ENCODE results near the gene MAU2. TPM values are rescaled to one million over a fixed set of nuclear protein-coding genes. Genes with fewer than 3 reads are reported as not detected.

MAU2 gene
- total RNA-seq, 4 donors from 2014 or later = 20.9 to 78.2 (median 43.9) TPM

DNA sequence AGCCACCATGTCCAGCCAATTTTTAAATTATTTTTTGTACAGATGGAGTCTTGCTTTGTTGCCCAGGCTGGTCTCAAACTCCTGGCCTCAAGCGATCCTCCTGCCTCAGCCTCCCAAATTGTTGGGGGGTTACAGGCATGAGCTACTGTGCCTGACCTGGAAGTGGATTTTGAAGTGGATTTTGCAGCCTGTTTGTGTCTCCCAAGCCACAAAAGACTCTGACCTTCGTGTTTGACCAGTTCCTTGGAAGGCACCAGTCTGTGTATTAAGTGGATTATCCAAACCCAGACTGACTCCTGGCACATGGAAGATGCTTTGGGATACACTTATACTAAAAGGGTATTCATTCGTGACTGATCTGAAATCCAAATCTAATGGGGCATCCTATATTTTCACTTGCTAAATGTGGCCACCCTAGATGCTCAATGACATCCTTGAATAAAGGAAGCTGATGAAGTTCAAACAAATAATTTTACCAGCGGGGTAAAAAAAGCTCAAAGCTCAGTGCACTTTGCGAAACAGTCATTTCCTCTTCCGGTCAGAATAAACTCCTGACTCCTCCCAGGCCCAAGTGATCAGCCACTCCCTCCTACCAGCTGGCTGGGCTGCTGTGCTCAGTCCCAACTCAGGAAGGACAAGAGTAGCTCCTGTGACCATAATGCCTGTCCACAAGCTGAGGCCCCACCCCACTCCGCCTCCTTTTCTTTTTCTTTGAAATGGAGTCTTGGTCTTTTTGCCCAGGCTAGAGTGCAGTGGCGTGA, 52.2 kb downstream of the MAU2 start:
- TF ChIP-seq, protein P1, sequence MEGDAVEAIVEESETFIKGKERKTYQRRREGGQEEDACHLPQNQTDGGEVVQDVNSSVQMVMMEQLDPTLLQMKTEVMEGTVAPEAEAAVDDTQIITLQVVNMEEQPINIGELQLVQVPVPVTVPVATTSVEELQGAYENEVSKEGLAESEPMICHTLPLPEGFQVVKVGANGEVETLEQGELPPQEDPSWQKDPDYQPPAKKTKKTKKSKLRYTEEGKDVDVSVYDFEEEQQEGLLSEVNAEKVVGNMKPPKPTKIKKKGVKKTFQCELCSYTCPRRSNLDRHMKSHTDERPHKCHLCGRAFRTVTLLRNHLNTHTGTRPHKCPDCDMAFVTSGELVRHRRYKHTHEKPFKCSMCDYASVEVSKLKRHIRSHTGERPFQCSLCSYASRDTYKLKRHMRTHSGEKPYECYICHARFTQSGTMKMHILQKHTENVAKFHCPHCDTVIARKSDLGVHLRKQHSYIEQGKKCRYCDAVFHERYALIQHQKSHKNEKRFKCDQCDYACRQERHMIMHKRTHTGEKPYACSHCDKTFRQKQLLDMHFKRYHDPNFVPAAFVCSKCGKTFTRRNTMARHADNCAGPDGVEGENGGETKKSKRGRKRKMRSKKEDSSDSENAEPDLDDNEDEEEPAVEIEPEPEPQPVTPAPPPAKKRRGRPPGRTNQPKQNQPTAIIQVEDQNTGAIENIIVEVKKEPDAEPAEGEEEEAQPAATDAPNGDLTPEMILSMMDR (IDR thresholded peaks at IDR 0.05; ENCODE audit: low read depth) = no peak

DNA sequence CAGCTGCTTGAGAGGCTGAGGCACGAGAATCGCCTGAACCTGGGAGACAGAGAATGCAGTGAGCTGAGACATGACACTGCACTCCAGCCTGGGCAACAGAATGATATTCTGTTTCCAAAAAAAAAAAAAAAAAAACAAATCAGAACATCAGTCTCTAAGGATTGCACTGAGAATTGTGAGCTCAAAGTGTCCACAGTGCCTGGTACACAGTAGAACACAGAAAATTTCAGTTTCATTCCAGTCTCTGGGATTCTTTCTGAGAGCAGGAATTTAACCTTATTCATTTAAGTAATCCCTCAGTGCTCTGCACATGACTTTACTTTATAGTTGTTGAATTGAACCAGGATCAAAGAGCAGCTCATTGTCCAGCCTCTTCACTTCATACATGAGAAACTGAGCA, 58.9 kb downstream of the MAU2 start:
- TF ChIP-seq, protein P1 (IDR thresholded peaks at IDR 0.05; ENCODE audit: low read depth) = no peak

DNA sequence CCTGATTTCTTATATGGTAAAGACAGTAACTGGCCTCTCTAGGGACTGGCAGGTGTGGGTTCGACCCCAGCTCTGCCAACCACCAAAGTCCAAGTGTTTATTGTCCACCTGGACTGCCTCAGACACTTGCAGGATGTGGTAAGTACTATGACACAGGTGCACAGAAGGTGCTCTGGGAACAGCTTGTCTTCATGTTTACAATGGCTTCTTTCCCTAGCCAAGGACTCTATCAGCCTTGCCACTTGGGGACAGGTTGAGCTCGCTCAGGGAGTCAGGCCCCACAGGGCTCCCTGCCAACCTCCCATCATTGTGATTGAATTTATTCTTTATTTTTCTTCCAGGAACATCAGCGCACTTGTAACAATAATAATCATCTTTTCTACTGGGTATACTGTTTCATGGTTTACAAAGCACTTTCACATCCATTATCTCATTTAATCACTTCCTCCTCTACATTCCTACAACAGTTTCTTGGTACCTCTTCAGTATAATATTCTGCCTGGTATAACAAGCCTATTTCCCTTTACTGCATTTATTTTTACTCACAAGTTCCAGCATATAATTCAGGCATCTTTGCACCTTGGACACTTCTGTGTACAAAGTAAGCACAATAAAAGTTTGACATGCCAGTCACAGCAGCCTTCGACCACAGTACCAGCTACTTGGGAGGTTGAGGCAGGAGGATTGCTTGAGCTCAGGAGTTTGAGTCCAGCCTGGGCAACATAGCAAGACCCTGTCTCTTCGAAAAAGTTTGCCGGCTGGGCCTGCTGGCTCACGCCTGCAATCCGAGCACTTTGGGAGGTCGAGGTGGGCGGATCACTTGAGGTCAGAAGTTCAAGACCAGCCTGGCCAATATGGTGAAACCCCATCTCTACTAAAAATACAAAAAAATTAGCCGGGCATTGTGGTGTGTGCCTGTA, 60.6 kb downstream of the MAU2 start:
- TF ChIP-seq, protein P1 (IDR thresholded peaks at IDR 0.05; ENCODE audit: low read depth) = no peak

DNA sequence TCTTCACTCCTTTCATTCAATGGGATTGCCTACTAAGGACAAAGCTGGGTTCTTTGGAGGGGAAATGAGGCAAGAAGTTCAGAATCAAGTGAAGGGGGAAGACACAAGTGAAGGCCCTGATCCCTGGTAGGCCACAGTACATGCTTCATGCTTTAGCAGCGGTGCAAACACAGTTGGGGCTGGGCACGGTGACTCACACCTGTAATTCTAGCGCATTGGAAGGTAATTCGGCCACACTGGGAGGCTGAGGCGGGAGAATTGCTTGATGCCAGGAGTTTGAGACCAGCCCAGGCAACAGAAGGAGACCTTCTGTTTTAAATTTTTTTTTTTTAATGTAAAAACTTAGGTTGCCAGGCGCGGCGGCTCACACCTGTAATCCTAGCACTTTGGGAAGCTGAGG, 61.5 kb downstream of the MAU2 start:
- TF ChIP-seq, protein P1 (IDR thresholded peaks at IDR 0.05; ENCODE audit: low read depth) = no peak

DNA sequence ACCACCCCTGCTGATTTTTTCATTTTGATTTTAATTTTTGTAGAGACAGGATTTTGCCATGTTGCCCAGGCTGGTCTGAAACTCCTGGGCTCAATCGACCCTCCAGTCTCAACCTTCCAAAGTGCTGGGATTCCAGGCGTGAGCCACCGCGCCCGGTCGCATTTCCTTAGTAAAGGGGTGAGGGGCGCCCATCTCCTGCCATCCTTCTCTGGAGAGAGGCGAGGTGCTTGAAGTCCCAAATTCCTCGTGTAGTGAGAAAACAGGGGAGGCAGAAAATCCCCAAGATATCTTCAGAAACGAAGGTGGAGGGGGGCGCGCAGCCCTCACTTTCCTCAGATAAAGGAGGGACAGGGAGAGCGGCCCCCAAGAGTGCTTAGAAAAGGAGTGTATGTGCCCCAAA, 63.9 kb downstream of the MAU2 start:
- TF ChIP-seq, protein P1 (IDR thresholded peaks at IDR 0.05; ENCODE audit: low read depth) = no peak

DNA sequence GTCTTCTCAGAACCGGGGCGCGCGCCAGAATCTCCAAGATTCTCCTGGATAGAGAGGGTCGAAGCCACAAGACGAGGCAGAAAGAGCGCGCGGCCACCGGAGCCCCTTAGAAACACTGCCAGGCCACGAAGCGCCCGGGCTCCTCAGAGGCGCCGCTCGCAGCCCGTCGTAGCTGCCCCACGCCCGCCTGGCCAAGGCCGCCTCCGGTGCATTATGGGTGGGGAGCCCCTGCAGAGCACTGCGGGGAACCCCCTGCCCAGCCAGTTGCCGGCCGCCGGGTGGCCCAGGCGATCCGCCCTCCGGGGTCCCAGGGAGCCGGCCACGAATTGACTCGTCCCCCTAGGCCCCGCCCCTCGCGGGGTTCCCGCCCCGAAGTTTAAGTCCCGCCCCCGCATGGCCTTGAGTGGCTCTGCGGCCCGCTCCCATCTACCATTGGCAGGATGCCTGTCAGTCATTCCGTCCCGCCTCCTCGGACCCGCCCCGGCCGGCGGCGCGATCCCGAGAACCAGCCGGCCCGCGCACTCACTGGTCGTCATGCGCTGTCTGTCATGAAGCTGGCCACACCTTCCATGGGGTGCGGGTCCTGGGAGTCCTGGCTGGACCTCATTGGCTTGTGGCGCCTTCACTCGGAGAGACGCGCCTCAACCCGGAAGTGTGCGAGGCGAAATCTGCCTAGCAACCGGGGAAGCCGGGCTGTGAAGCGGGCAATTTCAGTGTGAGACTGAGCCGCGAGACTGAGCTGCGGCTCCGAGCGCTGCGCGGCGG, 64.7 kb downstream of the MAU2 start:
- TF ChIP-seq, protein P1 (IDR thresholded peaks at IDR 0.05; ENCODE audit: low read depth) = no peak
